SK-N-MC (cell line): Measurements from ENCODE around the gene ZNF343.
"Not testable (repeated sequence)": the region's sequence is repeated elsewhere in the genome, so short reads cannot be mapped to it uniquely, and the experiment has no call there.

Experiments
- DNase-seq: peaks from one replicate; pipeline ENCODE4 v3.0.0-alpha.2; 2011; ENCODE audit warnings: low read depth, low spot score
- H3K27ac ChIP-seq: fragments of 200-600 bp; sonication (generic); 2 replicates; pipeline ENCODE4 v1.5.1; 2016; ENCODE audit warnings: mixed run types
- H3K36me3 ChIP-seq: fragments of 200-600 bp; sonication (generic); 2 replicates; pipeline ENCODE4 v1.6.1; 2017; ENCODE audit warnings: antibody characterized with exemption, low read length, mixed read lengths; ENCODE audit not compliant: insufficient read depth
- H3K4me3 ChIP-seq: fragments of 200-600 bp; sonication (generic); 2 replicates; pipeline ENCODE4 v1.5.1; 2016
- H3K9ac ChIP-seq: fragments of 200-600 bp; sonication (generic); 2 replicates; pipeline ENCODE4 v1.8.0; 2017; ENCODE audit warnings: mixed run types, mixed read lengths; ENCODE audit not compliant: insufficient read length
- H3K9me3 ChIP-seq: fragments of 200-600 bp; sonication (generic); 2 replicates; pipeline ENCODE4 v1.6.1; 2017; ENCODE audit warnings: low read depth, mild to moderate bottlenecking, antibody characterized with exemption, low read length, moderate library complexity, mixed read lengths
- EZH2 ChIP-seq: fragments of 200-600 bp; sonication (generic); IDR thresholded peaks from one replicate; pipeline ENCODE4 v1.6.1; 2017; ENCODE audit warnings: antibody characterized with exemption
- FOXP2 ChIP-seq: optimal IDR thresholded peaks from 2 replicates; pipeline ENCODE3; 2011; ENCODE audit warnings: mild to moderate bottlenecking, moderate library complexity; ENCODE audit not compliant: insufficient read depth; ENCODE audit errors: extremely low read length, control extremely low read depth
- POLR2AphosphoS5 ChIP-seq: IDR thresholded peaks from 2 replicates; pipeline ENCODE4 v1.6.1; 2012; ENCODE audit warnings: mild to moderate bottlenecking, low read depth, low read length, borderline replicate concordance

Gene ZNF343

GRCh38 chr20:2523919-2524708 is 15.4 kb upstream of the ZNF343 start:
- no peaks in the 10 kb centered on the region for H3K36me3 ChIP-seq
- peak overlapping the region; percentile 93 for H3K9ac ChIP-seq
- DNase-seq, result no peak
- TF ChIP-seq POLR2AphosphoS5 (peak; percentile 75), EZH2 (no peak)
- H3K9me3 ChIP-seq, result no peaks in the 10 kb centered on the region
- H3K27ac ChIP-seq, result peak overlapping the region; percentile 78; the same call in 1 of the 2 replicates
- peak overlapping the region; percentile 89 for H3K4me3 ChIP-seq

- H3K9me3 ChIP-seq, H3K9ac ChIP-seq, H3K4me3 ChIP-seq, H3K36me3 ChIP-seq, H3K27ac ChIP-seq, DNase-seq: not testable (repeated sequence)
These were observed 14.2 kb upstream of the ZNF343 start for GRCh38 chr20:2522826-2523429.

- no peak overlapping the region for H3K9ac ChIP-seq
- no peaks in the 10 kb centered on the region for H3K36me3 ChIP-seq
- DNase-seq, result no peak
- H3K27ac ChIP-seq, result no peak overlapping the region
- H3K4me3 ChIP-seq, result no peak overlapping the region
- TF ChIP-seq EZH2, result no peak
- TF ChIP-seq POLR2AphosphoS5, result no peak
- TF ChIP-seq FOXP2, result no peak
- H3K9me3 ChIP-seq, result no peaks in the 10 kb centered on the region
These were observed 12.9 kb upstream of the ZNF343 start for GRCh38 chr20:2521369-2522305.

- TF ChIP-seq POLR2AphosphoS5, result no peak
- no peak for TF ChIP-seq FOXP2
- no peaks in the 10 kb centered on the region for H3K9me3 ChIP-seq
- H3K36me3 ChIP-seq, result no peaks in the 10 kb centered on the region
- no peak overlapping the region for H3K4me3 ChIP-seq
- no peak overlapping the region for H3K27ac ChIP-seq
- no peak for DNase-seq
- no peak overlapping the region for H3K9ac ChIP-seq
These were observed 11.9 kb upstream of the ZNF343 start for GRCh38 chr20:2520617-2521016.

- no peaks in the 10 kb centered on the region for H3K36me3 ChIP-seq
- DNase-seq, result no peak
- TF ChIP-seq FOXP2 (no peak), POLR2AphosphoS5 (no peak)
- peak overlapping the region; percentile 5; the same call in 1 of the 2 replicates for H3K27ac ChIP-seq
- H3K9me3 ChIP-seq, result no peaks in the 10 kb centered on the region
- H3K4me3 ChIP-seq, result no peak overlapping the region
- H3K9ac ChIP-seq, result no peak overlapping the region
These were observed 10.5 kb upstream of the ZNF343 start for GRCh38 chr20:2519115-2519809.

GRCh38 chr20:2518558-2518957 is 9.8 kb upstream of the ZNF343 start:
- Histone ChIP-seq H3K9ac (no peak overlapping the region), H3K9me3 (no peaks in the 10 kb centered on the region)
- no peak for DNase-seq

GRCh38 chr20:2518096-2518495 is 9.4 kb upstream of the ZNF343 start:
- Histone ChIP-seq H3K9ac (no peak overlapping the region), H3K4me3 (no peak overlapping the region), H3K27ac (no peak overlapping the region), H3K36me3 (no peaks in the 10 kb centered on the region), H3K9me3 (no peaks in the 10 kb centered on the region)
- no peak for DNase-seq
- TF ChIP-seq POLR2AphosphoS5 (no peak), FOXP2 (no peak), EZH2 (no peak)

More at GRCh38 chr20:2518558-2518957, 9.8 kb upstream of the ZNF343 start:
- Histone ChIP-seq H3K36me3 (no peaks in the 10 kb centered on the region), H3K4me3 (no peak overlapping the region), H3K27ac (no peak overlapping the region)
- TF ChIP-seq EZH2 (no peak), FOXP2 (no peak), POLR2AphosphoS5 (no peak)

- TF ChIP-seq POLR2AphosphoS5 (no peak), FOXP2 (no peak), EZH2 (no peak)
- Histone ChIP-seq H3K27ac (no peak overlapping the region), H3K9ac (no peak overlapping the region), H3K36me3 (no peaks in the 10 kb centered on the region), H3K9me3 (no peaks in the 10 kb centered on the region), H3K4me3 (no peak overlapping the region)
- DNase-seq, result no peak
These were observed 7.7 kb upstream of the ZNF343 start for GRCh38 chr20:2516399-2516798.
